Endothelial cell (in vitro differentiated cells): Measurements from ENCODE around the gene RPL37A. TPM values are rescaled to one million over a fixed set of nuclear protein-coding genes. Genes with fewer than 3 reads are reported as not detected.

ENCODE experiments used
- DNase-seq: peaks from one replicate; pipeline ENCODE4 v3.0.0; 2021; ENCODE audit warnings: low spot score
- H3K27ac Mint-ChIP-seq: one replicate; pipeline ENCODE4 v1.8.0; 2021; ENCODE audit warnings: mixed read lengths, inconsistent platforms; ENCODE audit not compliant: unreplicated experiment
- H3K27me3 Mint-ChIP-seq: one replicate; pipeline ENCODE4 v1.8.0; 2021; ENCODE audit warnings: mild to moderate bottlenecking, moderate library complexity, mixed read lengths, inconsistent platforms; ENCODE audit not compliant: unreplicated experiment
- H3K36me3 Mint-ChIP-seq: one replicate; pipeline ENCODE4 v1.8.0; 2021; ENCODE audit warnings: mild to moderate bottlenecking, low read depth, mixed read lengths, inconsistent platforms; ENCODE audit not compliant: unreplicated experiment
- H3K4me1 Mint-ChIP-seq: one replicate; pipeline ENCODE4 v1.8.0; 2021; ENCODE audit warnings: mild to moderate bottlenecking, mixed read lengths, inconsistent platforms; ENCODE audit not compliant: unreplicated experiment
- H3K4me3 Mint-ChIP-seq: one replicate; pipeline ENCODE4 v1.8.0; 2021; ENCODE audit warnings: mild to moderate bottlenecking, mixed read lengths, inconsistent platforms; ENCODE audit not compliant: unreplicated experiment
- H3K9me3 Mint-ChIP-seq: one replicate; pipeline ENCODE4 v1.8.0; 2021; ENCODE audit warnings: mixed read lengths, inconsistent platforms; ENCODE audit not compliant: unreplicated experiment
- CTCF ChIP-seq: fragments of 200-600 bp; sonication (generic); IDR thresholded peaks from one replicate; pipeline ENCODE4 v1.5.0; 2021; ENCODE audit warnings: antibody characterized with exemption; ENCODE audit not compliant: unreplicated experiment
- total RNA-seq: library from RNA; stranded (reverse); fragmentation: NEBNext Ultra II Directional; extraction: Animal tissue kit (Norgen Biotek cat#: 25700); gene quantifications from one replicate; pipeline ENCODE4 v1.2.1, GENCODE V29; 2021; ENCODE audit not compliant: unreplicated experiment

RPL37A gene
- total RNA-seq, 1 donor from 2014 or later = 2,729 TPM

- peaks cover 8% of the 10 kb centered on the region for H3K36me3 Mint-ChIP-seq
- peak overlapping the region; percentile 76 for H3K27ac Mint-ChIP-seq
- H3K4me3 Mint-ChIP-seq = no peak overlapping the region
- peaks cover 32% of the 10 kb centered on the region for H3K4me1 Mint-ChIP-seq
- no peak for DNase-seq
- peaks cover 3% of the 10 kb centered on the region for H3K27me3 Mint-ChIP-seq
- no peaks in the 10 kb centered on the region for H3K9me3 Mint-ChIP-seq
- no peak for TF ChIP-seq CTCF
Observed at GRCh38 chr2:216486271-216486670, 12.4 kb upstream of the RPL37A start.

- no peak for DNase-seq
- Mint-ChIP-seq H3K27ac (peak overlapping the region; percentile 76), H3K9me3 (no peaks in the 10 kb centered on the region), H3K36me3 (peaks cover 8% of the 10 kb centered on the region), H3K4me3 (no peak overlapping the region), H3K27me3 (peaks cover 3% of the 10 kb centered on the region), H3K4me1 (peaks cover 32% of the 10 kb centered on the region)
- no peak for TF ChIP-seq CTCF
Observed at GRCh38 chr2:216486708-216487107, 11.9 kb upstream of the RPL37A start.

GRCh38 chr2:216490061-216490460 is 8.6 kb upstream of the RPL37A start:
- Mint-ChIP-seq H3K36me3 (no peaks in the 10 kb centered on the region), H3K27ac (peak overlapping the region; percentile 87), H3K27me3 (peaks cover 3% of the 10 kb centered on the region), H3K4me3 (peak overlapping the region; percentile 23), H3K4me1 (peaks cover 42% of the 10 kb centered on the region), H3K9me3 (no peaks in the 10 kb centered on the region)
- no peak for TF ChIP-seq CTCF
- DNase-seq = no peak

GRCh38 chr2:216491793-216492596 is 6.6 kb upstream of the RPL37A start:
- TF ChIP-seq CTCF = no peak
- H3K27ac Mint-ChIP-seq = peak overlapping the region; percentile 9
- H3K36me3 Mint-ChIP-seq = no peaks in the 10 kb centered on the region
- no peak overlapping the region for H3K4me3 Mint-ChIP-seq
- no peaks in the 10 kb centered on the region for H3K9me3 Mint-ChIP-seq
- peaks cover 34% of the 10 kb centered on the region for H3K4me1 Mint-ChIP-seq
- H3K27me3 Mint-ChIP-seq = peaks cover 3% of the 10 kb centered on the region
- no peak for DNase-seq

GRCh38 chr2:216492597-216493333 is 5.9 kb upstream of the RPL37A start:
- Mint-ChIP-seq H3K9me3 (no peaks in the 10 kb centered on the region), H3K36me3 (no peaks in the 10 kb centered on the region), H3K27ac (no peak overlapping the region), H3K4me1 (peaks cover 35% of the 10 kb centered on the region), H3K4me3 (no peak overlapping the region), H3K27me3 (peaks cover 3% of the 10 kb centered on the region)
- TF ChIP-seq CTCF = no peak
- no peak for DNase-seq
